PC-3 (cell line): ENCODE data around the gene LEP. TPM values are rescaled to one million over a fixed set of nuclear protein-coding genes. Genes with fewer than 3 reads are reported as not detected.

ENCODE experiments used
- ATAC-seq: fragments of 200-7000 bp; cut with Tn5 transposase; 2 replicates; pipeline ENCODE4 v1.9.1; 2020; ENCODE audit warnings: mild to moderate bottlenecking, moderate library complexity
- BruUV-seq: library from RNA; stranded (reverse); fragments of 400-500 nt; replicated peaks from 2 replicates; lab custom pipeline; 2021; lab: Mats Ljungman, UMichigan
- CTCF ChIA-PET: fragments of 300-600 bp; sonication (Branson Sonifier 250); formaldehyde crosslinking; loops from one replicate; lab custom pipeline; 2022; ENCODE audit warnings: antibody characterized with exemption; lab: Charles Lee
- POLR2A ChIA-PET: fragments of 300-600 bp; sonication (Branson Sonifier 250); formaldehyde crosslinking; loops from one replicate; lab custom pipeline; 2022; ENCODE audit warnings: antibody characterized with exemption; ENCODE audit not compliant: unreplicated experiment; lab: Charles Lee
- DNase-seq: peaks from one replicate; pipeline ENCODE4 v3.0.0-alpha.2; 2015
- H2AFZ ChIP-seq: fragments of 300-600 bp; sonication (generic); 2 replicates; pipeline ENCODE4 v1.6.0; 2016; ENCODE audit warnings: antibody characterized with exemption, low read length
- H3F3A ChIP-seq: fragments of 300-600 bp; sonication (generic); one replicate; pipeline ENCODE4 v1.6.0; 2017; ENCODE audit warnings: antibody characterized with exemption, low read length, control low read depth, mild to moderate bottlenecking; ENCODE audit not compliant: unreplicated experiment
- H3K27ac ChIP-seq: fragments of 300-600 bp; sonication (generic); 2 replicates; pipeline ENCODE4 v1.5.1; 2016; ENCODE audit warnings: mild to moderate bottlenecking, low read length
- H3K27me3 ChIP-seq: fragments of 300-600 bp; sonication (generic); 2 replicates; pipeline ENCODE4 v1.6.1; 2016; ENCODE audit warnings: low read length, mixed read lengths
- H3K36me3 ChIP-seq: fragments of 300-600 bp; sonication (generic); 2 replicates; pipeline ENCODE4 v1.6.1; 2016; ENCODE audit warnings: low read depth, mixed run types, low read length, mixed read lengths
- H3K4me1 ChIP-seq: fragments of 300-600 bp; sonication (generic); 2 replicates; pipeline ENCODE4 v1.5.1; 2016; ENCODE audit warnings: low read length; ENCODE audit not compliant: insufficient read depth
- H3K4me2 ChIP-seq: fragments of 300-600 bp; sonication (generic); 2 replicates; pipeline ENCODE4 v1.6.0; 2016; ENCODE audit warnings: low read length
- H3K4me3 ChIP-seq: fragments of 300-600 bp; sonication (generic); 2 replicates; pipeline ENCODE4 v1.5.1; 2016; ENCODE audit warnings: mild to moderate bottlenecking, low read length, mixed read lengths
- H3K79me2 ChIP-seq: fragments of 300-600 bp; sonication (generic); 2 replicates; pipeline ENCODE4 v1.6.1; 2017; ENCODE audit warnings: low read length, mixed read lengths
- H3K9ac ChIP-seq: fragments of 300-600 bp; sonication (generic); 2 replicates; pipeline ENCODE4 v1.6.0; 2016; ENCODE audit warnings: mild to moderate bottlenecking, low read length
- H3K9me2 ChIP-seq: fragments of 300-600 bp; sonication (generic); replicated peaks from 2 replicates; pipeline ENCODE4 v1.6.1; 2016; ENCODE audit warnings: mixed run types, low read length, mixed read lengths
- H3K9me3 ChIP-seq: fragments of 300-600 bp; sonication (generic); 2 replicates; pipeline ENCODE4 v1.6.1; 2016; ENCODE audit warnings: low read length, mixed read lengths
- H4K20me1 ChIP-seq: fragments of 300-600 bp; sonication (generic); 2 replicates; pipeline ENCODE4 v1.6.1; 2016; ENCODE audit warnings: low read length, mixed read lengths
- CTCF ChIP-seq: fragments of 300-600 bp; sonication (generic); conservative IDR thresholded peaks from 2 replicates; pipeline ENCODE4 v1.5.1; 2017; ENCODE audit warnings: antibody characterized with exemption, low read depth, mild to moderate bottlenecking, low read length
- EZH2 ChIP-seq: fragments of 300-600 bp; sonication (generic); IDR thresholded peaks from one replicate; pipeline ENCODE4 v1.6.1; 2017; ENCODE audit warnings: antibody characterized with exemption, mild to moderate bottlenecking, low read length; ENCODE audit not compliant: unreplicated experiment
- EZH2phosphoT487 ChIP-seq: fragments of 300-600 bp; sonication (generic); IDR thresholded peaks from 2 replicates; pipeline ENCODE4 v1.6.1; 2018; ENCODE audit warnings: mild to moderate bottlenecking, antibody characterized with exemption, low read length, borderline replicate concordance
- intact Hi-C: fragments of 100-400 bp; cut with micrococcal nuclease; formaldehyde crosslinking; loops from 2 replicates; pipeline ENCODE4 v1.9.0; 2023
- total RNA-seq: library from RNA; depleted of rRNA; stranded (reverse); fragments of >200 nt; gene quantifications from 2 replicates; pipeline ENCODE4 v1.2.3, GENCODE V29; 2014

Gene LEP
- total RNA-seq, 1 experiment from 2014 or later: not detected

GRCh38 chr7:128243273-128243672 lies 2.2 kb downstream of the LEP start:
- ATAC-seq (no peak), DNase-seq (no peak)
- 0 out of 2 replicates have a peak, but pooled peaks cover 2% of the 10 kb centered on the region for H3K9me3 ChIP-seq
- H2AFZ ChIP-seq: no peak overlapping the region
- H3K36me3 ChIP-seq: no peaks in the 10 kb centered on the region
- no peak overlapping the region for H3K4me2 ChIP-seq
- TF ChIP-seq CTCF (no peak), EZH2 (no peak), EZH2phosphoT487 (no peak)
- H3K9me2 ChIP-seq: no peaks in the 10 kb centered on the region
- BruUV-seq: no TSS peak
- POLR2A ChIA-PET: no interaction called here
- no peaks in the 10 kb centered on the region for H3K79me2 ChIP-seq
- intact Hi-C loops: no loop called here
- no peak overlapping the region for H3K9ac ChIP-seq
- H3F3A ChIP-seq: no peaks in the 10 kb centered on the region
- CTCF ChIA-PET: no interaction called here
- no peaks in the 10 kb centered on the region for H3K27me3 ChIP-seq
- no peaks in the 10 kb centered on the region for H4K20me1 ChIP-seq
- no peak overlapping the region for H3K27ac ChIP-seq
- H3K4me3 ChIP-seq: no peak overlapping the region
- no peaks in the 10 kb centered on the region for H3K4me1 ChIP-seq

GRCh38 chr7:128244861-128245260 lies 3.8 kb downstream of the LEP start:
- no peak for ATAC-seq
- no peak for DNase-seq
- ChIA-PET POLR2A (no interaction called here), CTCF (no interaction called here)
- Histone ChIP-seq H3K36me3 (no peaks in the 10 kb centered on the region), H3K9me3 (no peaks in the 10 kb centered on the region), H3K4me1 (no peaks in the 10 kb centered on the region), H3K27ac (no peak overlapping the region), H4K20me1 (no peaks in the 10 kb centered on the region), H3K4me3 (no peak overlapping the region), H3K4me2 (no peak overlapping the region), H3K27me3 (no peaks in the 10 kb centered on the region), H2AFZ (no peak overlapping the region), H3K79me2 (no peaks in the 10 kb centered on the region), H3K9me2 (no peaks in the 10 kb centered on the region), H3F3A (no peaks in the 10 kb centered on the region), H3K9ac (no peak overlapping the region)
- intact Hi-C loops: no loop called here
- TF ChIP-seq EZH2 (no peak), EZH2phosphoT487 (no peak), CTCF (no peak)
- BruUV-seq: no TSS peak

- H3K9ac ChIP-seq: no peak overlapping the region
- H3K27ac ChIP-seq: no peak overlapping the region
- ChIA-PET POLR2A (no interaction called here), CTCF (interaction anchor here (0.7 kb wide), 1 partner anchor 75 kb away, joined by 3 read pairs; no protein-coding TSS in a partner anchor)
- H3K27me3 ChIP-seq: no peaks in the 10 kb centered on the region
- H2AFZ ChIP-seq: no peak overlapping the region
- ATAC-seq (no peak), DNase-seq (no peak)
- H3K9me3 ChIP-seq: no peaks in the 10 kb centered on the region
- no TSS peak for BruUV-seq
- H3K4me3 ChIP-seq: no peak overlapping the region
- H4K20me1 ChIP-seq: no peaks in the 10 kb centered on the region
- no peaks in the 10 kb centered on the region for H3K9me2 ChIP-seq
- H3K79me2 ChIP-seq: no peaks in the 10 kb centered on the region
- no peaks in the 10 kb centered on the region for H3K4me1 ChIP-seq
- no peak for TF ChIP-seq CTCF
- no peak for TF ChIP-seq EZH2
- TF ChIP-seq EZH2phosphoT487: no peak
- H3F3A ChIP-seq: no peaks in the 10 kb centered on the region
- H3K36me3 ChIP-seq: no peaks in the 10 kb centered on the region
- intact Hi-C loops: no loop called here
- no peak overlapping the region for H3K4me2 ChIP-seq
Measured at GRCh38 chr7:128247108-128247507, 6.0 kb downstream of the LEP start.
